Cerebellar cortex (tissue), 1 donor: ENCODE results near the gene KCNIP4.

Experiments used
- DNase-seq: peaks from one replicate; pipeline ENCODE4 v3.0.0-alpha.2; 2015; ENCODE audit warnings: low spot score

Gene KCNIP4

GRCh38 chr4:21191317-21191716, 757.3 kb downstream of the KCNIP4 start:
- no peak for DNase-seq

- DNase-seq, result peak; percentile 15
Measured at GRCh38 chr4:21184788-21185187, 763.8 kb downstream of the KCNIP4 start.

- DNase-seq, result no peak
Measured at GRCh38 chr4:21181716-21182115, 766.9 kb downstream of the KCNIP4 start.

- no peak for DNase-seq
Measured at GRCh38 chr4:21177871-21178270, 770.7 kb downstream of the KCNIP4 start.

- no peak for DNase-seq
Measured at GRCh38 chr4:21177092-21177491, 771.5 kb downstream of the KCNIP4 start.

GRCh38 chr4:21167711-21168110, 780.9 kb downstream of the KCNIP4 start:
- DNase-seq, result no peak

GRCh38 chr4:21155367-21155766, 793.2 kb downstream of the KCNIP4 start:
- no peak for DNase-seq

- DNase-seq, result no peak
Measured at GRCh38 chr4:21139327-21139726, 809.2 kb downstream of the KCNIP4 start.

GRCh38 chr4:21136051-21136630, 812.4 kb downstream of the KCNIP4 start:
- no peak for DNase-seq

- peak; percentile 27 for DNase-seq
Measured at GRCh38 chr4:21134994-21135393, 813.6 kb downstream of the KCNIP4 start.

GRCh38 chr4:21130606-21131005, 818.0 kb downstream of the KCNIP4 start:
- DNase-seq, result no peak

GRCh38 chr4:21126014-21126512, 822.5 kb downstream of the KCNIP4 start:
- no peak for DNase-seq

GRCh38 chr4:21118301-21118700, 830.3 kb downstream of the KCNIP4 start:
- no peak for DNase-seq

- DNase-seq, result no peak
Measured at GRCh38 chr4:21117541-21118180, 830.9 kb downstream of the KCNIP4 start.

GRCh38 chr4:21113496-21114223, 834.9 kb downstream of the KCNIP4 start:
- peak; percentile 21 for DNase-seq

GRCh38 chr4:21102667-21103066, 845.9 kb downstream of the KCNIP4 start:
- DNase-seq, result no peak

GRCh38 chr4:21097865-21098264, 850.7 kb downstream of the KCNIP4 start:
- no peak for DNase-seq

- DNase-seq, result no peak
Measured at GRCh38 chr4:21097026-21097425, 851.5 kb downstream of the KCNIP4 start.

GRCh38 chr4:21092531-21092930, 856.0 kb downstream of the KCNIP4 start:
- DNase-seq, result no peak

GRCh38 chr4:21090094-21090666, 858.4 kb downstream of the KCNIP4 start:
- no peak for DNase-seq

- no peak for DNase-seq
Measured at GRCh38 chr4:21083413-21083812, 865.2 kb downstream of the KCNIP4 start.

GRCh38 chr4:21077967-21078366, 870.6 kb downstream of the KCNIP4 start:
- DNase-seq, result no peak

- no peak for DNase-seq
Measured at GRCh38 chr4:21067351-21067750, 881.2 kb downstream of the KCNIP4 start.
